CD14-positive monocyte (primary cell): Measurements from ENCODE around the gene JAK1. TPM values are rescaled to one million over a fixed set of nuclear protein-coding genes. Genes with fewer than 3 reads are reported as not detected.

Experiments
- DNase-seq, 3 donors: peaks; one replicate each; pipeline ENCODE4 v3.0.0-alpha.2; 2011 to 2022
- H2AFZ ChIP-seq: 2 replicates; pipeline ENCODE4 v1.6.0; 2012; ENCODE audit warnings: mild to moderate bottlenecking, low read depth, low read length, inconsistent platforms; ENCODE audit not compliant: insufficient read depth, poor library complexity, severe bottlenecking
- H3K27ac ChIP-seq, 2 donors: 1 replicate in 1 of 2; 2 replicates in 1 of 2; pipeline ENCODE4 v1.5.1; 2012 to 2013; ENCODE audit warnings: low read length in 2 of 2, control low read depth in 1 of 2, inconsistent platforms in 1 of 2, low read depth in 1 of 2, mild to moderate bottlenecking in 1 of 2
- H3K27me3 ChIP-seq, 2 donors: one replicate each; pipeline versions ENCODE4 v1.6.0 to v1.6.1; 2011 to 2013; ENCODE audit warnings: low read length in 2 of 2; ENCODE audit not compliant: control insufficient read depth in 2 of 2, insufficient read depth in 2 of 2
- H3K36me3 ChIP-seq, 2 donors: replicated peaks in 1 of 2; 1 replicate in 1 of 2; 2 replicates in 1 of 2; pipeline versions ENCODE4 v1.5.1 to v1.6.1; 2012 to 2013; ENCODE audit warnings: low read length in 2 of 2, control low read depth in 1 of 2, inconsistent platforms in 1 of 2, mild to moderate bottlenecking in 1 of 2; ENCODE audit not compliant: insufficient read depth in 2 of 2, control insufficient read depth in 1 of 2
- H3K4me1 ChIP-seq, 2 donors: 1 replicate in 1 of 2; 2 replicates in 1 of 2; pipeline versions ENCODE4 v1.5.1 to v1.6.1; 2012 to 2013; ENCODE audit warnings: low read length in 2 of 2, control low read depth in 1 of 2, inconsistent platforms in 1 of 2, mild to moderate bottlenecking in 1 of 2, moderate library complexity in 1 of 2; ENCODE audit not compliant: insufficient read depth in 2 of 2, control insufficient read depth in 1 of 2
- H3K4me2 ChIP-seq: replicated peaks from 2 replicates; pipeline ENCODE3; 2012; ENCODE audit warnings: low read length, moderate library complexity, mild to moderate bottlenecking; ENCODE audit not compliant: poor library complexity, severe bottlenecking; ENCODE audit errors: extremely low read depth
- H3K4me3 ChIP-seq, 3 experiments: fragments of 200-600 bp in 1 of 3; sonication (generic) in 1 of 3; replicated peaks in 1 of 3; 1 replicate in 2 of 3; 2 replicates in 1 of 3; pipeline ENCODE4 v1.5.1; 2011 to 2013; ENCODE audit warnings: low read length in 3 of 3, mild to moderate bottlenecking in 3 of 3, control low read depth in 2 of 3, low read depth in 2 of 3, inconsistent platforms in 1 of 3, moderate library complexity in 1 of 3
- H3K79me2 ChIP-seq: 2 replicates; pipeline ENCODE4 v1.6.0; 2012; ENCODE audit warnings: mild to moderate bottlenecking, control low read depth, inconsistent platforms, low read length, moderate library complexity; ENCODE audit not compliant: insufficient read depth
- H3K9ac ChIP-seq: 2 replicates; pipeline ENCODE4 v1.6.0; 2017; ENCODE audit warnings: low read length, mild to moderate bottlenecking; ENCODE audit not compliant: insufficient read depth, poor library complexity, severe bottlenecking
- H3K9me3 ChIP-seq, 2 donors: replicated peaks in 1 of 2; 1 replicate in 1 of 2; 2 replicates in 1 of 2; pipeline versions ENCODE4 v1.5.1 to v1.6.1; 2012 to 2013; ENCODE audit warnings: low read length in 2 of 2, control low read depth in 1 of 2; ENCODE audit not compliant: control insufficient read depth in 1 of 2, insufficient read depth in 1 of 2
- H4K20me1 ChIP-seq: 2 replicates; pipeline ENCODE4 v1.6.0; 2012; ENCODE audit warnings: mild to moderate bottlenecking, low read length, control low read depth, moderate library complexity; ENCODE audit not compliant: insufficient read depth
- H3K27ac Mint-ChIP-seq, 7 donors: one replicate each; pipeline ENCODE4 v1.8.0; 2020; ENCODE audit warnings: mild to moderate bottlenecking in 7 of 7, mixed read lengths in 7 of 7, moderate library complexity in 6 of 7, inconsistent platforms in 2 of 7
- H3K27me3 Mint-ChIP-seq, 3 donors: one replicate each; pipeline ENCODE4 v1.8.0; 2021 to 2022; ENCODE audit warnings: low read depth in 3 of 3, mild to moderate bottlenecking in 3 of 3, mixed read lengths in 3 of 3, moderate library complexity in 3 of 3, inconsistent platforms in 1 of 3
- H3K36me3 Mint-ChIP-seq, 2 donors: one replicate each; pipeline ENCODE4 v1.8.0; 2020; ENCODE audit warnings: mixed read lengths in 2 of 2, inconsistent platforms in 1 of 2, mild to moderate bottlenecking in 1 of 2
- H3K4me1 Mint-ChIP-seq: one replicate; pipeline ENCODE4 v1.8.0; 2020; ENCODE audit warnings: mild to moderate bottlenecking, mixed read lengths
- H3K4me3 Mint-ChIP-seq, 2 donors: one replicate each; pipeline ENCODE4 v1.8.0; 2020; ENCODE audit warnings: mild to moderate bottlenecking in 2 of 2, mixed read lengths in 2 of 2, moderate library complexity in 1 of 2
- H3K9me3 Mint-ChIP-seq, 7 donors: one replicate each; pipeline ENCODE4 v1.8.0; 2020 to 2022; ENCODE audit warnings: mixed read lengths in 7 of 7, mild to moderate bottlenecking in 6 of 7, moderate library complexity in 6 of 7, inconsistent platforms in 2 of 7
- CTCF ChIP-seq: fragments of 200-600 bp; IDR thresholded peaks from one replicate; pipeline ENCODE4 v1.8.0; 2022; ENCODE audit warnings: antibody characterized with exemption, mild to moderate bottlenecking
- WGBS: methylation state at CpG from one replicate; pipeline ENCODE4 v1.1.5; 2013; ENCODE audit warnings: missing lambda C conversion rate; ENCODE audit not compliant: insufficient coverage; 5-methylcytosine and 5-hydroxymethylcytosine counted together
- intact Hi-C, 2 donors: fragments of 100-400 bp; cut with micrococcal nuclease; formaldehyde crosslinking; loops; one replicate each; pipeline versions ENCODE4 v1.15.0 to v1.15.1; 2023
- polyA plus RNA-seq, 3 donors: library from polyadenylated mRNA; depleted of rRNA in 1 of 3; unstranded in 2 of 3; stranded (reverse) in 1 of 3; fragments of 300-500 nt in 2 of 3; fragments of >200 nt in 1 of 3; fragmentation: Illumina TruSeq in 2 of 3; gene quantifications; 1 replicate in 2 of 3; 2 replicates in 1 of 3; pipeline ENCODE4 v1.2.3, GENCODE V29; 2012 to 2021

JAK1 gene
- polyA plus RNA-seq, 3 donors = 43.1 to 76.2 (median 72.6) TPM

GRCh38 chr1:64940025-64940424 is 26.3 kb downstream of the JAK1 start:
- H3K27me3 ChIP-seq = no peaks in the 10 kb centered on the region
- peak overlapping the region; percentile 56 to 78 (median 67) for H3K27ac Mint-ChIP-seq
- no peaks in the 10 kb centered on the region for H3K36me3 ChIP-seq
- peak overlapping the region in 1 of 2 donors; percentile 17 for H3K27ac ChIP-seq
- WGBS = 0% methylated on average over 1 of the region's 3 CpGs
- peaks cover 54% of the 10 kb centered on the region for H3K4me1 Mint-ChIP-seq
- peaks cover 0 to 3% (median 0%) of the 10 kb centered on the region in 3 donors for H3K27me3 Mint-ChIP-seq
- no peak overlapping the region for H3K4me2 ChIP-seq
- peak overlapping the region in 1 of 2 donors; percentile 35 for H3K4me3 Mint-ChIP-seq
- peaks cover 100% of the 10 kb centered on the region for H3K79me2 ChIP-seq
- H4K20me1 ChIP-seq = peaks cover 99% of the 10 kb centered on the region
- H3K36me3 Mint-ChIP-seq = peaks cover 0 to 5% of the 10 kb centered on the region in 2 donors
- no peak for TF ChIP-seq CTCF
- H3K9me3 ChIP-seq = no peaks in the 10 kb centered on the region
- intact Hi-C loops = no loop called here
- H3K9ac ChIP-seq = no peak overlapping the region
- no peaks in the 10 kb centered on the region for H3K9me3 Mint-ChIP-seq
- peak in 1 of 3 donors; percentile 45 for DNase-seq
- no peak overlapping the region for H2AFZ ChIP-seq
- H3K4me3 ChIP-seq = no peak overlapping the region
- peaks cover 35 to 56% of the 10 kb centered on the region in 2 donors for H3K4me1 ChIP-seq

- WGBS = no CpG with 5 or more reads among the region's 2 CpGs
- H3K27me3 ChIP-seq = no peaks in the 10 kb centered on the region
- H3K27ac ChIP-seq = no peak overlapping the region
- no peak overlapping the region for H3K4me3 ChIP-seq
- no peak overlapping the region for H3K4me2 ChIP-seq
- H3K79me2 ChIP-seq = peaks cover 99% of the 10 kb centered on the region
- peaks cover 99% of the 10 kb centered on the region for H4K20me1 ChIP-seq
- H2AFZ ChIP-seq = no peak overlapping the region
- H3K9ac ChIP-seq = no peak overlapping the region
- TF ChIP-seq CTCF = no peak
- Mint-ChIP-seq H3K9me3 (no peaks in the 10 kb centered on the region), H3K27ac (peak overlapping the region in 4 of 7 donors; percentile 28 to 42 (median 37)), H3K4me3 (no peak overlapping the region), H3K4me1 (peaks cover 61% of the 10 kb centered on the region), H3K27me3 (peaks cover 0 to 3% (median 2%) of the 10 kb centered on the region in 3 donors), H3K36me3 (peaks cover 0 to 5% of the 10 kb centered on the region in 2 donors)
- H3K9me3 ChIP-seq = no peaks in the 10 kb centered on the region
- H3K36me3 ChIP-seq = no peaks in the 10 kb centered on the region
- peaks cover 46 to 66% of the 10 kb centered on the region in 2 donors for H3K4me1 ChIP-seq
- intact Hi-C loops = loop anchor here in 1 of 2 donors (10.0 kb wide), 1 partner anchor 66 kb away; no protein-coding TSS in a partner anchor
- DNase-seq = no peak
These were observed 27.4 kb downstream of the JAK1 start for GRCh38 chr1:64938991-64939390.
